Psoas muscle (tissue), 8 donors: ENCODE results near the gene LSM7. TPM values are rescaled to one million over a fixed set of nuclear protein-coding genes. Genes with fewer than 3 reads are reported as not detected.

Source experiments
- ATAC-seq, 4 donors: fragments of 200-7000 bp; cut with Tn5 transposase; one replicate each; pipeline ENCODE4 v1.9.1; 2020; ENCODE audit warnings: moderate library complexity in 3 of 4, mild to moderate bottlenecking in 2 of 4
- DNase-seq, 2 donors: peaks; one replicate each; pipeline ENCODE4 v3.0.0-alpha.2; 2020
- H3K27ac ChIP-seq: fragments of 200-600 bp; one replicate; pipeline ENCODE4 v1.8.0; 2022
- H3K27me3 ChIP-seq, 3 donors: fragments of 200-600 bp in 1 of 3; one replicate each; pipeline versions ENCODE4 v1.6.1 to v1.8.0; 2013 to 2022; ENCODE audit warnings: low read length in 2 of 3, mild to moderate bottlenecking in 2 of 3, moderate library complexity in 1 of 3; ENCODE audit not compliant: insufficient read depth in 3 of 3
- H3K36me3 ChIP-seq, 2 donors: fragments of 200-600 bp in 1 of 2; one replicate each; pipeline versions ENCODE4 v1.6.1 to v1.8.0; 2013 to 2022; ENCODE audit warnings: low read depth in 1 of 2, mild to moderate bottlenecking in 1 of 2, moderate library complexity in 1 of 2; ENCODE audit not compliant: insufficient read depth in 1 of 2
- H3K4me1 ChIP-seq: fragments of 200-600 bp; one replicate; pipeline ENCODE4 v1.8.0; 2022
- H3K4me3 ChIP-seq: fragments of 200-600 bp; one replicate; pipeline ENCODE4 v1.8.0; 2022; ENCODE audit warnings: mild to moderate bottlenecking
- H3K9me3 ChIP-seq: fragments of 200-600 bp; one replicate; pipeline ENCODE4 v1.8.0; 2022
- CTCF ChIP-seq: fragments of 200-600 bp; IDR thresholded peaks from one replicate; pipeline ENCODE4 v1.8.0; 2022; ENCODE audit warnings: antibody characterized with exemption
- WGBS, 3 donors: extraction: QIAGEN DNeasy Blood & Tissue Kit; methylation state at CpG; one replicate each; pipeline versions ENCODE4 v1.1.6 to v1.1.7; 2013; 5-methylcytosine and 5-hydroxymethylcytosine counted together
- intact Hi-C, 2 donors: fragments of 100-400 bp; cut with DNase I; formaldehyde crosslinking; loops; one replicate each; pipeline versions ENCODE4 v1.11.0 to v1.14.2; 2022
- polyA plus RNA-seq, 3 donors: library from polyadenylated mRNA; stranded (reverse); fragments of 200-250 nt; gene quantifications; one replicate each; pipeline ENCODE4 v1.2.3, GENCODE V29; 2013
- total RNA-seq, 4 donors: library from RNA; stranded (reverse); fragmentation: NEBNext Ultra II Directional in 2 of 4; extraction: Animal tissue kit (Norgen Biotek cat#: 25700) in 2 of 4; gene quantifications; one replicate each; pipeline versions ENCODE4 v1.2.1 to v1.2.4, GENCODE V29; 2021 to 2023
- donor health status: healthy with polysubstance abuse.
- donor health status: DM: no; HTN: no; CAD: no; lungs with moderate emphysema.
- donor health status: Bipolar disorder and iron deficiency.
- donor health status: healthy.
- donor health status: DM: yes; HTN: yes; CAD: no.
- donor health status: DM: no; HTN: no; CAD: no.
- donor health status: DM: no; HTN: no; CAD: no.
- donor health status: DM: yes; HTN: yes; CAD: no.

The LSM7 gene
- total and polyA plus RNA-seq, 7 donors = 42.2 to 323 (median 89.8) TPM

GRCh38 chr19:2321565-2322283 lies 6.7 kb downstream of the LSM7 start:
- Histone ChIP-seq H3K4me3 (no peak overlapping the region), H3K27me3 (no peaks in the 10 kb centered on the region), H3K27ac (no peak overlapping the region), H3K4me1 (peaks cover under 1% of the 10 kb centered on the region), H3K9me3 (no peaks in the 10 kb centered on the region), H3K36me3 (peaks cover 0 to 40% of the 10 kb centered on the region in 2 donors)
- no peak for TF ChIP-seq CTCF
- WGBS, 3 donors = 85 to 90% (median 90%) methylated on average over 39 of the region's 39 CpGs
- intact Hi-C loops = no loop called here
- DNase-seq (no peak), ATAC-seq (no peak)

GRCh38 chr19:2320939-2321338 lies 7.4 kb downstream of the LSM7 start:
- TF ChIP-seq CTCF = no peak
- Histone ChIP-seq H3K27ac (no peak overlapping the region), H3K27me3 (no peaks in the 10 kb centered on the region), H3K9me3 (no peaks in the 10 kb centered on the region), H3K4me1 (no peaks in the 10 kb centered on the region), H3K4me3 (no peak overlapping the region), H3K36me3 (peaks cover 0 to 39% of the 10 kb centered on the region in 2 donors)
- ATAC-seq = no peak
- DNase-seq = no peak
- intact Hi-C loops = no loop called here
- WGBS, 3 donors = 86 to 91% (median 87%) methylated on average over 12 of the region's 12 CpGs

- no peak for TF ChIP-seq CTCF
- no peak overlapping the region for H3K4me3 ChIP-seq
- no peak overlapping the region for H3K27ac ChIP-seq
- H3K9me3 ChIP-seq = peaks cover 1% of the 10 kb centered on the region
- H3K4me1 ChIP-seq = no peaks in the 10 kb centered on the region
- peaks cover 0 to 33% of the 10 kb centered on the region in 2 donors for H3K36me3 ChIP-seq
- no peaks in the 10 kb centered on the region for H3K27me3 ChIP-seq
- DNase-seq (no peak), ATAC-seq (no peak)
- intact Hi-C loops = no loop called here
- WGBS, 3 donors = 71 to 74% (median 73%) methylated on average over 12 of the region's 12 CpGs
These were observed 8.3 kb downstream of the LSM7 start for GRCh38 chr19:2320049-2320448.

DNA sequence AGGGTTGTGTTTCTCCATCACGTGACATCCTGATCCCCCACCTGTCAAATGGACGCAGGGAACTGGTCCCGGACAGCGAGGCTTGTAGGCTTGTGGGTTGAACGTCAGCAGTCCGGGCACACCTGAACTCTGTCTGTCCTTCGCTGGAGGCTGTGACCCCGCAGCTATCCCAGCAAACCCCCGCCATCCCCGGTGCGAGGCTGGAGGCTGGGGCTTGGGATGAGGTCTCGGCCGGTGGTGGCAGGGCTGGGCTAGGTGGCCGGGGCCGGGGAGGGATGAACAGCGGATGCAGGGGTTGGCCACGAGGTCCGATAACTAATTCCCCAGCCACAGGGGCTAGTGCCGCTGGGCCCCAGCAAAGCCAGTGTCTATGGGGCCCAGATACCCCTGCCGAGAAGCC lies 8.8 kb downstream of the LSM7 start:
- Histone ChIP-seq H3K4me1 (no peaks in the 10 kb centered on the region), H3K36me3 (peaks cover 0 to 29% of the 10 kb centered on the region in 2 donors), H3K27ac (no peak overlapping the region), H3K9me3 (peaks cover 3% of the 10 kb centered on the region), H3K4me3 (no peak overlapping the region), H3K27me3 (no peaks in the 10 kb centered on the region)
- DNase-seq = no peak
- WGBS, 3 donors = 73 to 77% (median 76%) methylated on average over 20 of the region's 20 CpGs
- no peak for ATAC-seq
- intact Hi-C loops = loop anchor here (5.0 to 10.0 kb wide), 3 partner anchors 42 to 167 kb away; partner anchors contain the start of genes AP3D1 (in 1 of the 2), PLEKHJ1 (in 1 of the 2) and SF3A2 (in 1 of the 2)
- TF ChIP-seq CTCF = no peak
